GM12872 (cell line): ENCODE results near the gene MTCH1.
A peak's percentile ranks its signal among the peaks of the same experiment; 100 is the strongest.

ENCODE experiments used
- CTCF ChIP-seq: IDR thresholded peaks from 3 replicates; pipeline ENCODE4 v1.5.1; 2011; ENCODE audit warnings: low read depth, mild to moderate bottlenecking, low read length, moderate library complexity; ENCODE audit not compliant: insufficient read depth

MTCH1 gene

GRCh38 chr6:37020812-37021211 lies 34.8 kb upstream of the MTCH1 start:
- TF ChIP-seq CTCF = no peak

GRCh38 chr6:37020381-37020780 lies 34.4 kb upstream of the MTCH1 start:
- no peak for TF ChIP-seq CTCF

GRCh38 chr6:37019065-37019450 lies 33.1 kb upstream of the MTCH1 start:
- TF ChIP-seq CTCF = no peak

- peak; percentile 98 for TF ChIP-seq CTCF
Measured at GRCh38 chr6:37018198-37019064, 32.4 kb upstream of the MTCH1 start.

GRCh38 chr6:37017606-37018197 lies 31.7 kb upstream of the MTCH1 start:
- TF ChIP-seq CTCF = no peak

- TF ChIP-seq CTCF = no peak
Measured at GRCh38 chr6:37016995-37017394, 31.0 kb upstream of the MTCH1 start.

- no peak for TF ChIP-seq CTCF
Measured at GRCh38 chr6:37015532-37015931, 29.5 kb upstream of the MTCH1 start.
